ENCODE data around the gene MED9.

MED9 gene

DNA sequence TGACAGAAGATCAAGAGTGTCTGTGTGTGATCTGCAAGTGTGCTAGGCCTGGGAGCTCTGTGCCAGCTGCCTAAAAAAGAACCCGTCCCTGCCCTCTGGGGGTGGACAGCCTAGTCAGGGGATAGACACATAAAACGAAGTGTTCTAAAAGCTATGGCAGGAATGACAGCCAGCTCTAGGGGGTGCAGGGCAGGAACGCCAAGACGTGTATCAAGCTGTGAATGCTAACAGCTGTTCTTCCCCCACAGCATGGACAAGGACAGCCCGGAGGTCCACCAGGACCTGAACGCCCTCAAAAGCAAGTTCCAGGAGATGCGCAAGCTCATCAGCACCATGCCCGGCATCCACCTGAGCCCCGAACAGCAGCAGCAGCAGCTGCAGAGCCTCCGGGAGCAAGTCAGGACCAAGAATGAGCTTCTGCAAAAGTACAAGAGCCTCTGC is 14.3 kb downstream of the MED9 start:
- no peak for DNase-seq (ENCODE audit: low read depth)

- DNase-seq (ENCODE audit: low read depth): no peak
These were observed 14.8 kb downstream of the MED9 start for GRCh38 chr17:17491546-17491988.

- DNase-seq (ENCODE audit: low read depth): no peak
These were observed 15.3 kb downstream of the MED9 start for GRCh38 chr17:17492085-17492484.

- DNase-seq (ENCODE audit: low read depth): no peak
These were observed 15.8 kb downstream of the MED9 start for GRCh38 chr17:17492571-17492970.

GRCh38 chr17:17493249-17493985 is 16.6 kb downstream of the MED9 start:
- DNase-seq (ENCODE audit: low read depth): no peak

- no peak for DNase-seq (ENCODE audit: low read depth)
These were observed 17.2 kb downstream of the MED9 start for GRCh38 chr17:17493986-17494466.

- no peak for DNase-seq (ENCODE audit: low read depth)
These were observed 17.7 kb downstream of the MED9 start for GRCh38 chr17:17494499-17494869.

DNA sequence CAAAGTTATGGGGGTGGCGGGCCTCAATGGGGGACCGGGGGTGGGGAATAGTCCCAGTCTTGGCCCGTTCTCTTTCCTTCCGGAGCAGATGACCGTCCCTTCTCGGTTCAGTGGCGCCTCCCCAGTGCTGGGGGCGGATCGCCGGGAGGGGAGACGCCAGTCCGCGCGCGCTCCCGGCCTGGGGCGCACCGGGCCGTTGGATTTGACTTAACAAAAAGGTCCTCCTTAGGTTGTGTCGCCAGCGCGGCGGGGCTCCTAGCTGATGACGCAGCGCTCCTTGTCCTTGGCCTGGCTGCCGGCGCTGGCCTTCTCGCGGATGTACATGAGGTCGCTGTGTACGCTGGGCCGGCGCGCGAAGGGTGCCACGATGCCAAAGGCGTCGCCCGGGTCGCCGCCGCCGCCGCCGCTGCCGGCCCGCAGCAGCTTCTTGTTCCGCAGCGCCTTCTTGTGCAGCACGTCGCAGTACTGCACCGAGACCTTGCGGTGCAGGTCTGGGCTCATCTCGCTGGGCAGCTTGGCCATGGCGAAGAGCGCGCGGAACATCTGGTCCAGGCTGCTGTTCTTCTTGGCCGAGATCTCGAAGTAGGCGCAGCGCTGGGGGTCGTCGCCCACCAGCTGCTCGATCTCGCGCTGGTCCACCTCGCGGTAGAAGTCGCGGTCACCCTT is 18.2 kb downstream of the MED9 start:
- no peak for DNase-seq (ENCODE audit: low read depth)

GRCh38 chr17:17495536-17496188 is 18.9 kb downstream of the MED9 start:
- no peak for DNase-seq (ENCODE audit: low read depth)

DNA sequence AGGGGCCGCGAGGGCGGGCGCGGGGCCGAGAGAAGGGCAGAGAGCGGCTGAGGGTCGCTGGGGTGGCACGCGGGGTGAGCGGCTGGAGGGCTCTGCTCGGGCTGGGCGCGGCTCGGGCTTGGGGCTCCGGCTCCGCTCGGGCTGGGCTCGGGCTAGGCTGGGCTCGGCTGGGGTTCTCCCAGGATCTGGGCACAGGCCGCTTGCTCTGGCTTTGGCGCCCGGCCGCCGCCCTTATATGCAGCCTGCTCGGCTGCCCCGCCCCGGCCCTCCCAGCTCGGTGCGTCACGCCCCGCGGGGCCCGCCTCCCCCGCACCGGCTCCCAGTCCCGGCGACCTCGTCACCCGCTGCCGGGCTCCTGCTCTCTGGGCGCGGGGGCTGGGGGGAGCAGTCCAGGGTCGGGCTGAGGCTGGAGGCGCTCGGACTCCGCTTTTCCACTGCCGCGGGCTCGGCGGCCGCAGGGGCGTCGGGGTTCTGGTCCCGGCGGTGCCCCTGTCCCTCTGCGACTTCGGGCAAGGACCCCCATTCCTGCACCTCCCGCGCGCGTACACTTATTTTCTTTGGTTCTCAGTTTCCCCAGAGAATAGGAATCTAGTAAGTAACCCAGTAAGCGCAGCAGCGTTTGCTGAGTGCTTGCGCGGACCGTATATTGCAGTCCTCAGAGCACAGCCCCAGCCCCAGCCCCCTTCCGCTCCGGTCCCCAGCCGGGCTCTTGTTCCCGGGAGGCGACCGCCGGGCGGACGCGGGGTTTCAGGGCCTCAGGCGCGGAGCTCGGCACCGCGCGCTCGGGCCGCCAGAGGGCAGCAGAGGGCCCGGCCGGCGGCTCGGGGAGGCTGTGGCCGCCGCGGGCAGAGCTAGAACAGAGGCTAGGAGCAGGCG is 19.6 kb downstream of the MED9 start, which contains the start of gene RASD1:
TSS of gene RASD1 (minus strand) at position 207 of the 876 bp plus-strand sequence. CDS start 214 bp downstream, outside the sequence.
- peak; percentile 69 for DNase-seq (ENCODE audit: low read depth)

DNA sequence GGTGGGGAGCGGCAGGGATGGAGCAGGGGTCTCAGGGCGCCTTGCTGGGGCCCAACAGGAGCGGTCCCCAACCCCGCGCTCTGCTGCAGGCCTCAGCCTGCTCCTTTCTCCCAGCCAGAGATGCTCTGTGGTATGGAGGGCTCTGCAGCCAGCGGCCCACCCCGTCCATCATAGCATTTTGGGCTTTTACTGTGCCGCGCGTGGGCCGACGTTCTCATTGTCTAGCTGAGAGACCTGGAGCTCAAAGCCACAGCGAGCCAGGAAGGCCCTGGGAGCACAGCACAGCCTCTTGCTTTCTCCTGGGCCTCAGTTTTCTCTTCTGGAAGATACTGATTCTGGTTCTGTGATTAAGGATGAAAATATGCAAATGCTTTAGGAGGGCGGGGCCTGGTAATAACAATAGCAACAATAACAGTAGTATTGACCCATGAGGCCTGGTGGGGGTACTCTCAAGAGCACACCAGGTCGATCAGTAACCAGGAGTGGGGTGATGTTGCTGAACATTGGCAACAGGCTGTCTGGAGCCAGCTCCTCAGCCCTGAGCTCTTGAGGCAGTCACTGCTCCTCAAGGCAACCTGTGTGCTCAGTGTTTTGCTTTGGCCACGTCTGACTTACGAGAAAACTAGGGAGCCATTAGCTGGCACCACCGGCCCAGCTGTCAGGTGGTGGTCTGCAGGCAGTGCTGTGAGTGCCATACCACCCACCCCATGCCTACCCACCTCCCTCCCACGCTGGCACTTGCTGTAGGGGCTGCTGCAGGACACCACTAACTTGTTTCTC is 20.5 kb downstream of the MED9 start:
- no peak for DNase-seq (ENCODE audit: low read depth)

DNA sequence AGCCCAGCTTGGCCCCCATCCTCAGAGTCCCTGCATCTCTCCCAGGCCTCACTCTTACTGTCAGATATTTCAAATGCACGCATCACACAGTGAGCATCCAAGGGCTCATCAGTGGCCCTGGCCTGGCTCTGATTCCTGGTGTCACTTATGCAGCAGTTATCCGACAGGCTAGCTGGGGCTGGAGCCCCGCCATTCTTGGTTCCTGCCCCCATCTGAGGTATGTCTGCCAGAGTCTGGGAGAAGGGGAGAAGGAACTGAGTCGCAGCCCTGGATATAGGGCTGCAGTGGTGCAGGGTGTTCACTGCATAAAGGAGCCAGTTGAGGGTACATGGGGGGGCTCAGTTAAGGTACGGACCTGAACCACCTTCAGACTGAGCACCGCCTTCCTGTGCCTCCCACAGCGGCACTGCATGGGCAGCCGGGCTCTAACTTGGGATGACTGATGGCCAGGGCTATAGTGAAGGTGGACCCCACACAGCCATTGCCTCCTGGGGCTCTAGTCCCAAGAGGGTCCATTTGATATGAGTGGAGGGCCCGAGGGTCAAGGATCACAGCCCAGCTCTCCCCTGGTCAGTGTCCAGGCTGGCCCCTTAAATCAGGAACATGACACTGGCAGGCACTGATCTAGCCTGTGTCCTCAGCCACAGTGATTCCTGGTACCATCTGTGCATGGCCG is 21.2 kb downstream of the MED9 start:
- no peak for DNase-seq (ENCODE audit: low read depth)

DNA sequence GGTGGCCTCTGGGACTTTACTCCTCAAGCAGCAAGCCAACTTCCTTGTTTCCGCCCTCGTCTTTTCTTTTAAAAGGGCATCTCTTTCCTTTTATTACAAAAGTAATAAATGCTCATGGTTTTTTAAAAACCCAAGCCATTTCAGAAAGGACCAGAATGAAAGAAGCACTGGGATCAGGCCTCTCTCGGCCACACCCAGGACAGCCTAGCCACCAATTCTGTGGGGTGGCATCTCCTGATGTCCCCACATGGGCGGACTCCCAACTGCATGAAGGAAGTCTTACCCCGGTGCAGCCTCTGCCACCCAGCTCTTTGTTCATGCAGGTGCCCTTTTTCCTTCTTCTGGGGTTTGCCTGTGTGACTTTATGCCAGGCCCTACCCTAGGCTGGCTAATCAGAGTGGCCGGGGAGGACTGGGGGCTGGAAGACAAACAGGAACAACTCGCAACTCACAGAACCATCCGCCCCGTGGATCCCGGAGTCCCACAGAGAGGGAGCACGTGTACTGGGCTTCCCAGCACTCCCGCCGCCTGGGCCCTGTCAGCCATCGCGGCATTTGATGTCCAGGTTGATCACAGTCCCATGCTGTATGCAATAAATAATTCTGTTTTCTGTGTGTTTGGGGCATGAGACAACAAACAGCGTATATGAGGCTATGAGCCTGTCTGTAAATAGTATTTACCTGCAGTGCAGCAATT is 22.0 kb downstream of the MED9 start:
- no peak for DNase-seq (ENCODE audit: low read depth)

DNA sequence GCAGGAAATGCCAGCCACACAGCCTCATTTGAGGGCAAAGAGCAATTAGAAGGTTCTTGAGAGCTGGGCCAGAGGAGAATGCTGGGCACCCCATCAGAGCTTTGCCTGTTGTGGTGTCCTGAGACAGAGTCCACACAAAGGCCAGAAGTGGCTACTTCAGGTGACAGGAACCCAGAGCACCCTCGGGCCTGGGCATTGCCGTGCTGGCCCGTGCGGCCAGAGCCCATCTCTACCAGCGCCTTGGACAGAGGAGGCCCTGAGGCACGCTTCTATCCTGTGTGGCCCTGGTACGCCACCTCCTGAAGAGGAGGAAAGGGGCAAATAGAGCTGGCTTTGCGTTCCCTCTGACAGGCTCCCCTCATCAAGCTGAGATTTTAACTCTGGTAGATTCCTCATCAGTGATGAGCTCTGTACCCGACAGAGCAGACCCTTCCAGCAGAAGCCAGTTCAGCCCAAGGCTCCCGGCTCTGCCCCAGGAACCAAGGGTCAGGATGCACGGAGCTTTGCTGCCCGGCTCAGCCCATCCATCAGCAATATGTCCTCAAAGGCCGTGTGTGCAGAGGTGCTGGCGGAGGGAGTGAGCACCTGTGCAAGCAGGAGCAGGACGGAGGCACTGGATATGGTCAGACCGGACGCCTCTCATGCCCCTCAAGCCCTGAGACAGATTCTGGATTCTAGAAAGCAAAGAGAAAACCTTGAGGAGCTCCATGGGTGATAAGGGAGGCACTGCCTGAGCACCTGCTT is 22.8 kb downstream of the MED9 start:
- no peak for DNase-seq (ENCODE audit: low read depth)

DNA sequence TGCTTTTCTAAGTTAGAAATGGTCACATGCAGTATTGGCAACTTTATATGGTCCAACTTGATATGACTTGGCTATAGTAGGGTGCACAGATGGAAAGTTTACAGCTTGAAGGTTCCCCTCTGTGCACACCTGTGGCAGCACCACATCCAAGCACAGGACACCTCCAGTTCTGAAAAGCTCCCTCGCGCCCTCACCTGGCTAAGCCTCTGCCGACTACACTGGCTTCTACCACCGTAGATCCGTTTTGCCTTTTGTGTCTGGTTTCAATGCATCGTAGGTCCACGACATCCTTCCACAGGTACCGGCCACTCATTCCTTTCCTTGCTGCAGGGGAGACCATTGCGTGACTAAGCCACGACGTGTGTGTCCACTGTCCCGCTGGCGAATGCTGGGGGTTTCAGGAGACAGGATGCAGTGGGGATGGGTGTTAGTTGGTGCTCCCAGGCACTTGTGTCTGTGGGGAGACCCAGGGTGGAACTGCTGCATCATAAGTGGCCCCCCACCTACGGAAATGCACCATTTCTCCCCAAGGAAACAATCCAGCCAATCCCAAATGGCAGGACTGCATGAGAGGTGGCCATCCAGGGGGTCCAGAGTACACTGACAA is 24.3 kb downstream of the MED9 start:
- no peak for DNase-seq (ENCODE audit: low read depth)

GRCh38 chr17:17502741-17503565 is 26.2 kb downstream of the MED9 start:
- no peak for DNase-seq (ENCODE audit: low read depth)

DNA sequence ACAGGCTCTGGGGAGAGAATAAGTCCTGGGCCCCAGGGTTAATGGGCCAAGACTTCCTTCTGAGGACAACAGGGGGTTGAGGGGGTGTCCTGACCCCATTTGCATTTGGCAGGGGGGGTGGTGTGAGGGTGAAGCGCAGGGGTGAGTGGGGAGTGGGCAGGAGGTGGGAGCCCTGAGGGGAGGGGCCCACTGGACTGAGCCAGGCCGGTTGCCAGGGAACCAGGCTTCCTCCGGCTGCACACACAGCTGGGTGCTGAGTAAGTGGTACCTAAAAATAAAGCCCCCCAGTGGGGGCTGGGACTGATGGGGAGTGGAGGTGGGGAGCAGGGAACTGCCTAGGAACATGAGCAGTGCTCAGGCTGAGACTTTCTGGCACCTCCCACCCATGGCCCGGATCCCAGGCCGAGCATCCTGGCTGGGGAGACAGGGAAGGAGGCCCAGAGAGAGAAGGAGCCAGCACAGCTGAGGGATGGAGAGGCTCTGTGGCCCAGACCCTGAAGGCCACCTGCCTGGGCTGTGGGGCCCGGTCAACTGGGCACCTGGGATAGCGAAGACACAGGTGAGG is 26.8 kb downstream of the MED9 start:
- no peak for DNase-seq (ENCODE audit: low read depth)

All from T follicular helper cell (primary cell).